Parathyroid adenoma (tissue), 2 donors: ENCODE results near the gene MEIOB.
"Not testable (repeated sequence)": the region's sequence is repeated elsewhere in the genome, so short reads cannot be mapped to it uniquely, and the experiment has no call there.

ENCODE experiments used
- H2AFZ ChIP-seq: fragments of 300-600 bp; sonication (generic); one replicate; pipeline ENCODE4 v1.7.0; 2017; ENCODE audit warnings: antibody characterized with exemption, mild to moderate bottlenecking
- H3K27ac ChIP-seq: fragments of 300-600 bp; sonication (generic); one replicate; pipeline ENCODE4 v1.7.0; 2017
- H3K27me3 ChIP-seq: fragments of 300-600 bp; sonication (generic); one replicate; pipeline ENCODE4 v1.7.0; 2017; ENCODE audit warnings: low read length; ENCODE audit not compliant: control insufficient read depth, insufficient read depth
- H3K36me3 ChIP-seq: fragments of 300-600 bp; sonication (generic); one replicate; pipeline ENCODE4 v1.7.0; 2017; ENCODE audit warnings: low read length; ENCODE audit not compliant: control insufficient read depth, insufficient read depth
- H3K4me1 ChIP-seq: fragments of 300-600 bp; sonication (generic); one replicate; pipeline ENCODE4 v1.7.0; 2017; ENCODE audit warnings: control low read depth
- H3K4me2 ChIP-seq: fragments of 300-600 bp; sonication (generic); one replicate; pipeline ENCODE4 v1.7.0; 2017; ENCODE audit warnings: low read length
- H3K4me3 ChIP-seq: fragments of 300-600 bp; sonication (generic); one replicate; pipeline ENCODE4 v1.7.0; 2017; ENCODE audit warnings: low read depth, low read length
- H3K79me2 ChIP-seq: fragments of 300-600 bp; sonication (generic); one replicate; pipeline ENCODE4 v1.7.0; 2017; ENCODE audit warnings: control low read depth
- H3K9ac ChIP-seq: fragments of 300-600 bp; sonication (generic); one replicate; pipeline ENCODE4 v1.7.0; 2017; ENCODE audit warnings: mild to moderate bottlenecking
- H3K9me3 ChIP-seq: fragments of 300-600 bp; sonication (generic); one replicate; pipeline ENCODE4 v1.7.0; 2017; ENCODE audit warnings: low read length; ENCODE audit not compliant: control insufficient read depth
- TF ChIP-seq, protein P1 (sequence below): fragments of 300-600 bp; sonication (generic); IDR thresholded peaks from one replicate; pipeline ENCODE4 v1.7.0; 2017; ENCODE audit warnings: antibody characterized with exemption, mild to moderate bottlenecking
- donor health status: primary hyperparathyroidism.

MEIOB gene

DNA sequence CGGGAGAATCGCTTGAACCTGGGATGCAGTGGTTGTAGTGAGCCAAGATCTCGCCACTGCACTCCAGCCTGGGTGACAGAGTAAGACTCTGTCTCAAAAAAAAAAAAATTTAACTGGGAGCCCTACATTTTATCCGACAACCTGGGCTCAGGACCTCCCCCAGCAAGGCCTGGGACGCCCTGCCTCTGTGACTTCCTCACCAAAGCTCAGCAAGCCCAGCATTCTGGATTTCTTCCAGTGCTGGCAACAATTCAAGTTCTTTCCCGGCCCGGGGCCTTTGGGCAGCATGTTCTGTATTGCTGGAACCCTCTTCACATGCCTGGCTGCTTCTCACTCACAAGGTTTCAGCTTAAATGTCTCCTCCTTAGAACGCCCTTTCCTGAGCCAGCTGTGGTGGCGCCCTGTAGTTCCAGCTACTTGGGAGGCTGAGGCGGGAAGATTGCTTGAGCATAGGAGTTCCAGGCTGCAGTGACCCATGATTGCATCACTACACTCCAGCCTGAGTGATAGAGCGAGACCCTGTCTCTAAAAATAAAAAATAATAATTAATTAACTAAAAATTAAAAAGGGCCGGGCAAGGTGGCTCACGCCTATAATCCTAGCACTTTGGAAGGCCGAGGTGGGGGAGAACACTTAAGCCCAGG is 15.9 kb upstream of the MEIOB start:
- no peak overlapping the region for H3K4me2 ChIP-seq
- H3K9ac ChIP-seq = no peak overlapping the region
- H3K27ac ChIP-seq = no peak overlapping the region
- no peaks in the 10 kb centered on the region for H3K79me2 ChIP-seq
- no peak overlapping the region for H2AFZ ChIP-seq
- peaks cover 10% of the 10 kb centered on the region for H3K4me1 ChIP-seq
- H3K4me3 ChIP-seq = no peak overlapping the region
- TF ChIP-seq, protein P1, sequence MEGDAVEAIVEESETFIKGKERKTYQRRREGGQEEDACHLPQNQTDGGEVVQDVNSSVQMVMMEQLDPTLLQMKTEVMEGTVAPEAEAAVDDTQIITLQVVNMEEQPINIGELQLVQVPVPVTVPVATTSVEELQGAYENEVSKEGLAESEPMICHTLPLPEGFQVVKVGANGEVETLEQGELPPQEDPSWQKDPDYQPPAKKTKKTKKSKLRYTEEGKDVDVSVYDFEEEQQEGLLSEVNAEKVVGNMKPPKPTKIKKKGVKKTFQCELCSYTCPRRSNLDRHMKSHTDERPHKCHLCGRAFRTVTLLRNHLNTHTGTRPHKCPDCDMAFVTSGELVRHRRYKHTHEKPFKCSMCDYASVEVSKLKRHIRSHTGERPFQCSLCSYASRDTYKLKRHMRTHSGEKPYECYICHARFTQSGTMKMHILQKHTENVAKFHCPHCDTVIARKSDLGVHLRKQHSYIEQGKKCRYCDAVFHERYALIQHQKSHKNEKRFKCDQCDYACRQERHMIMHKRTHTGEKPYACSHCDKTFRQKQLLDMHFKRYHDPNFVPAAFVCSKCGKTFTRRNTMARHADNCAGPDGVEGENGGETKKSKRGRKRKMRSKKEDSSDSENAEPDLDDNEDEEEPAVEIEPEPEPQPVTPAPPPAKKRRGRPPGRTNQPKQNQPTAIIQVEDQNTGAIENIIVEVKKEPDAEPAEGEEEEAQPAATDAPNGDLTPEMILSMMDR = no peak
- H3K9me3 ChIP-seq = no peaks in the 10 kb centered on the region
- no peaks in the 10 kb centered on the region for H3K36me3 ChIP-seq
- H3K27me3 ChIP-seq = no peaks in the 10 kb centered on the region

DNA sequence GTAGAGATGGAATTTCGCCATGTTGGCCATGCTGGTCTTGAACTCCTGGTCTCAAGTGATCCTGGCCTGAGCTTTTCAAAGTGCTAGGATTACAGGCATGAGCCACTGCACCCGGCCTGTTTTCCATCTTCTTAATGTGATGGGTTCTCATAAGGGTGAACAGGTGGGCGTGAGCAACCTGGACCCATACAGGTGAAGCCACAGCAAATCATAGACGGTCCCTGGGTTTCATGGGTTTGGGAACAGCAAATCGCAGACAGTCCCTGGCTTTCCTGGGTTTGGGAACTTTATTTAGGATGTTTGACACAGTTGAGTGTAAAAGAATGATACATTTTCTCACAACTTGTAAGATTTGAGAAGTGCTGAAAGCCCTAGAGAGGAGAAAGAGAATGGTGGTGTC is 12.9 kb upstream of the MEIOB start:
- no peaks in the 10 kb centered on the region for H3K27me3 ChIP-seq

DNA sequence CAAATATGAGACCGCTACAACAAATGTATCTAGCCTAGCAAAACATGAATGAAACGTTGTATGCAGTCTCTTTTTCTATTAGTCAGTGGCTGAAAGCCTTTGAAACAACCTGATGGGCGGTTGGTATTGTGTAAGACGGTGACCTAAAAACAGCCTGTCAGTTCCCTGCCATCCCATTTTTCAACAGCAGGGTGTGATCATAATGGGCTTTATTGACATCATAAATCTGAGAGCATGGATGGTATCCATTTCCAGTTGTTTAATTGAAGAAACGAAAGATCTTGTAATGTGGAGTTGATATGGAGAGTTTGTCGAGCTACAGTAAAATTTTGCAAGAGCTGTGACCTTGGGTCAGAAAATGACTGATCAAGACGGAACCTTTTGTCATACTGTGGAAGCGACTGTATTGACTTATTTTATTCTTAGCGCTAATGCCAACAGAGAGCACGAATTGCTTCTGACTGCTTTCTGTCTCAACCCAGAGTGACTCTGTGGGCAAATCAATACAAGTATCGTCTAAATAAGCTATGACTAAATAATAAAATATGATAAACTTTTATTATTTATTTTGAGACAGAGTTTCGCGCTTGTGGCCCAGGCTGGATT is 12.3 kb upstream of the MEIOB start:
- Histone ChIP-seq H3K4me1 (no peaks in the 10 kb centered on the region), H2AFZ (no peak overlapping the region), H3K9ac (no peak overlapping the region), H3K27ac (no peak overlapping the region), H3K27me3 (no peaks in the 10 kb centered on the region), H3K9me3 (no peaks in the 10 kb centered on the region), H3K36me3 (no peaks in the 10 kb centered on the region), H3K79me2 (no peaks in the 10 kb centered on the region), H3K4me3 (no peak overlapping the region), H3K4me2 (no peak overlapping the region)
- TF ChIP-seq, protein P1 = no peak

More for the DNA sequence above, 12.9 kb upstream of the MEIOB start:
- Histone ChIP-seq H3K4me2 (no peak overlapping the region), H3K79me2 (no peaks in the 10 kb centered on the region), H2AFZ (no peak overlapping the region), H3K9ac (no peak overlapping the region), H3K4me1 (peaks cover under 1% of the 10 kb centered on the region), H3K27ac (no peak overlapping the region), H3K36me3 (no peaks in the 10 kb centered on the region), H3K9me3 (no peaks in the 10 kb centered on the region), H3K4me3 (no peak overlapping the region)
- TF ChIP-seq, protein P1 = no peak

DNA sequence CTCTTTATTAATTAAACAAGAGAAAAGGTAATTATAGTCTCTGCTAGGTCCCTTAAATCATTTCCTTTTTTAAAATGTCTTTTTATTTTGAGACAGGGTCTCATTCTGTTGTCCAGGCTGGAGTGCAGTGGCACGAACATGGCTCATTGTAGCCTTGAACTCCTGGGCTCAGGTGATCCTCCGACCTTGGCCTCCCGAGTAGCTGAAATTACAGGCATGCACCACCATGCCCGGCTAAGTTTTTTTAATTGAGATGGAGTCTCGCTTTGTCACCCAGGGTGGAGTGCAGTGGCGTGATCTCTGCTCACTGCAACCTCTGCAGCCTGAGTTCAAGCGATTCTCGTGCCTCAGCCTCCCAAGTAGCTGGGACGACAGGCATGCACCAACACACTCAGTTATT is 9.2 kb upstream of the MEIOB start:
- H3K79me2 ChIP-seq, H3K4me2 ChIP-seq, H3K4me3 ChIP-seq, H3K36me3 ChIP-seq, H2AFZ ChIP-seq, H3K4me1 ChIP-seq, H3K27me3 ChIP-seq, H3K9ac ChIP-seq, H3K9me3 ChIP-seq, H3K27ac ChIP-seq: not testable (repeated sequence)

DNA sequence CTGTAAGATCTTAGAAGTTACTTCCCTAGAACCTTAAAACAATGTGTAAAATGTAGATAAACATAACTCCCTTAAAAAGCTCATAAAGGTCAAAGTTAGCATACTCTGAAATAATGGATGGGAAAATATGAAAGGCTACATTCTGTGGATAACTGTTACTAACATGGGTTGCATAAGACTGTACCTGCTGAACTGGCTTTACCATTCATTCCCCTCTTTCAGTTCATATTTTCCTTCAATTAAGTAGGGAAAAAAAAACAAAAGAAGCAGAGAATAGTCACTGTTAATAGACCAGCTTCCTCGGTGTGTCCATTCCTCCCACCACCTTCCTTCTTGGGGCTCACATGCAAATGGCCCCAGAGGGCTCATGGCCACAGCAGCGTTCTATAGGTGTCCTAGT is 7.5 kb upstream of the MEIOB start:
- Histone ChIP-seq H3K4me1 (no peaks in the 10 kb centered on the region), H3K4me3 (no peak overlapping the region), H3K9ac (no peak overlapping the region), H3K27ac (no peak overlapping the region), H3K79me2 (no peaks in the 10 kb centered on the region), H3K36me3 (no peaks in the 10 kb centered on the region), H2AFZ (no peak overlapping the region), H3K4me2 (no peak overlapping the region), H3K9me3 (no peaks in the 10 kb centered on the region), H3K27me3 (no peaks in the 10 kb centered on the region)
- TF ChIP-seq, protein P1 = no peak
